IPS DF 6.9 (cell line): Measurements from ENCODE around the gene PXMP4.
"Not testable (repeated sequence)": the region's sequence is repeated elsewhere in the genome, so short reads cannot be mapped to it uniquely, and the experiment has no call there.

Source experiments
- DNase-seq: peaks from one replicate; pipeline ENCODE4 v3.0.0-alpha.2; 2013; ENCODE audit warnings: low read depth, low spot score
- H3K27ac ChIP-seq: one replicate; pipeline ENCODE4 v1.5.1; 2013; ENCODE audit warnings: low read length, control low read depth
- H3K27me3 ChIP-seq: 2 replicates; pipeline ENCODE4 v1.6.1; 2013; ENCODE audit warnings: mild to moderate bottlenecking, low read length; ENCODE audit not compliant: control insufficient read depth, insufficient read depth
- H3K36me3 ChIP-seq: 2 replicates; pipeline ENCODE4 v1.6.1; 2013; ENCODE audit warnings: low read length; ENCODE audit not compliant: control insufficient read depth, insufficient read depth
- H3K4me1 ChIP-seq: 2 replicates; pipeline ENCODE4 v1.6.1; 2013; ENCODE audit warnings: low read length; ENCODE audit not compliant: control insufficient read depth, insufficient read depth
- H3K4me3 ChIP-seq: 2 replicates; pipeline ENCODE4 v1.5.1; 2013; ENCODE audit warnings: mild to moderate bottlenecking, low read length
- H3K9me3 ChIP-seq: 2 replicates; pipeline ENCODE4 v1.6.1; 2013; ENCODE audit warnings: low read length, inconsistent platforms; ENCODE audit not compliant: control insufficient read depth, insufficient read depth
- WGBS: extraction: QIAGEN DNeasy Blood & Tissue Kit; methylation state at CpG from one replicate; pipeline ENCODE4 v1.1.7; 2013; ENCODE audit warnings: mixed read lengths, missing lambda C conversion rate; ENCODE audit not compliant: insufficient read length, insufficient coverage; 5-methylcytosine and 5-hydroxymethylcytosine counted together

The PXMP4 gene

DNA sequence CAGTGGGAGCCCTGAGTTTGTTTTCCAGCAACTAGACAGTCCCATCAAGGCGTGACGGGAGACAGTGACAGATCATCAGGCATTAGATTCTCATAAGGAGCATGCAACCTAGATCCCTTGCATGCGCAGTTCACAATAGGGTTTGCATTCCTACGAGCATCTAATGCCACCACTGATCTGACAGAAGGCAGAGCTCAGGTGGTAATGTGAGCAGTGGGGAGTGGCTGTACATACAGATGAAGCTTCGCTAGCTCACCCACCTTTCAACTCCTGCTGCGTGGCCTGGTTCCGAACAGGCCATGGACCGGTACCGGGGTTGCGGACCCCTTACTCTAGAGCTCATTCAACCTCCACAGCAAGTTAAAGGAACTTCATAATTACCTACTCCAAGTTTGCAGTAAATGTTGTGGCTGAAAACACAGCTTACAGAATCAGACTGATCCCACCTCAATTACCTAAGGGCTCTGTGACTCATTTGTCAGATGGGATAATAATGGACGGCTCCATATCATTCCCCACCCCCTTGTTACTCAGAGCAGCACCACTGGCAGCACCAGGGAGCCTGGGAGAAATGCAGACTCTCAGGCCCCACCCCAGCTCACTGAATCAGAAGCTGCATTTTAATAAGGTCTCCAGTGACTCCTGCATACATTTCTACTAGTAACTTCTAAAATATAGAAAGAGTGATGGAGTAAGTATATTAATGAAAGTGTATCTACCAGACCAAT lies 15.7 kb downstream of the PXMP4 start:
- Histone ChIP-seq H3K9me3 (no peaks in the 10 kb centered on the region), H3K4me3 (no peak overlapping the region), H3K36me3 (no peaks in the 10 kb centered on the region), H3K27ac (no peak overlapping the region), H3K4me1 (no peaks in the 10 kb centered on the region), H3K27me3 (no peaks in the 10 kb centered on the region)
- WGBS = no CpG with 5 or more reads among the region's 11 CpGs
- DNase-seq = no peak

DNA sequence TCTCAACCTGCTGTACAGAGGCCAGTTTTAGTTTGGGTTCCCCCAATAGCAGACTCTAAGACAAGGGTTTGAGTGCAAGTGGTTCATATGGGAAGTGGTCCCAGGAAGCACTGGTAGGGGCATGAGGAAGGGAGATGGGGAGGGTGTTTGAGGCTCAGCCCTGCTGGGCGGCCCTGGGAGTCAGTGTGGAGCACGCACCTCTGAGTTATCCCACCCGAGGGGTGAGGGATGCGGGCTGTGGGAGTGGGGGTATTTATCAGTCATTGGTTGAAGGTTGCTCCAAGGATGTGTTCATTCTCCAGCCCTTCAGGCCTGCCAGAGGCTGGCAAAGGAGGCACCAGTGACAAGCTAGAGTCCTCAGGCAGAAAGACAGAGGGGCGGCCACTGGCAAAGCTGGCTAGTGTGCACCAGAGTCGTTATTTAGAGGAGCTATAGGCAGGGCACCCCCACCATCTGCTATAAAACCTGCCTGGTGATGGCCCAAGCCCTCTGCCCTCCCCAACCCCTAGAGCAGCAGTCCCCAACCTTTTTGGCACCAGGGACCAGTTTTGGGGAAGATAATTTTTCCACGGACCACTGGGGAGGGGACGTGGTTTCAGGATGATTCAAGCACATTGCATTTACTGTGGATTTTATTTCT lies 16.5 kb downstream of the PXMP4 start:
- Histone ChIP-seq H3K27ac (no peak overlapping the region), H3K27me3 (no peaks in the 10 kb centered on the region), H3K4me3 (no peak overlapping the region), H3K9me3 (no peaks in the 10 kb centered on the region), H3K36me3 (no peaks in the 10 kb centered on the region), H3K4me1 (no peaks in the 10 kb centered on the region)
- DNase-seq = no peak
- WGBS = no CpG with 5 or more reads among the region's 8 CpGs

DNA sequence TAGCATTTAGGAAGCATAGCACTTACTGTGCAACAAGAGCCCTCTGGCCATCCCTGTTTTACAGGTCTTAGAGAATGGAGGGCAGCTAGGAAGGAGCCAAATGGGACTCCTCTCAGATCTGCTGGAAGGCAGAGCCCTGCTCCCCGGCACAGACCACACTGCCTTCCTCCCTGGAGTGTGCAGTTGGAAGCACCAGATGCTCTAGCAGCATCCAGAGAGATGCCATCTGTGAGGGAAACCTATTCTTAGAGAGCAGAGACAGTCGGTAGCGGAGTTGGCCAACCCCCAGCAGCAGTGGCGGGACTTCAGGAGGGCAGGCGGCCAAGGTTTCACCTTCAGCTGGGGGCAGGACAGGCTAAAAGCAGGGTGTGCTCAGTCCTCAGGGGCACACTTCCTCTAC lies 17.2 kb downstream of the PXMP4 start:
- Histone ChIP-seq H3K36me3 (no peaks in the 10 kb centered on the region), H3K9me3 (no peaks in the 10 kb centered on the region), H3K4me3 (no peak overlapping the region), H3K27me3 (no peaks in the 10 kb centered on the region), H3K27ac (no peak overlapping the region), H3K4me1 (no peaks in the 10 kb centered on the region)
- WGBS = no CpG with 5 or more reads among the region's 5 CpGs
- DNase-seq = no peak

GRCh38 chr20:33701629-33702450 lies 18.3 kb downstream of the PXMP4 start:
- no CpG with 5 or more reads among the region's 27 CpGs for WGBS
- Histone ChIP-seq H3K27ac (no peak overlapping the region), H3K36me3 (no peaks in the 10 kb centered on the region), H3K4me3 (no peak overlapping the region), H3K4me1 (no peaks in the 10 kb centered on the region), H3K9me3 (no peaks in the 10 kb centered on the region), H3K27me3 (no peaks in the 10 kb centered on the region)
- DNase-seq = no peak

DNA sequence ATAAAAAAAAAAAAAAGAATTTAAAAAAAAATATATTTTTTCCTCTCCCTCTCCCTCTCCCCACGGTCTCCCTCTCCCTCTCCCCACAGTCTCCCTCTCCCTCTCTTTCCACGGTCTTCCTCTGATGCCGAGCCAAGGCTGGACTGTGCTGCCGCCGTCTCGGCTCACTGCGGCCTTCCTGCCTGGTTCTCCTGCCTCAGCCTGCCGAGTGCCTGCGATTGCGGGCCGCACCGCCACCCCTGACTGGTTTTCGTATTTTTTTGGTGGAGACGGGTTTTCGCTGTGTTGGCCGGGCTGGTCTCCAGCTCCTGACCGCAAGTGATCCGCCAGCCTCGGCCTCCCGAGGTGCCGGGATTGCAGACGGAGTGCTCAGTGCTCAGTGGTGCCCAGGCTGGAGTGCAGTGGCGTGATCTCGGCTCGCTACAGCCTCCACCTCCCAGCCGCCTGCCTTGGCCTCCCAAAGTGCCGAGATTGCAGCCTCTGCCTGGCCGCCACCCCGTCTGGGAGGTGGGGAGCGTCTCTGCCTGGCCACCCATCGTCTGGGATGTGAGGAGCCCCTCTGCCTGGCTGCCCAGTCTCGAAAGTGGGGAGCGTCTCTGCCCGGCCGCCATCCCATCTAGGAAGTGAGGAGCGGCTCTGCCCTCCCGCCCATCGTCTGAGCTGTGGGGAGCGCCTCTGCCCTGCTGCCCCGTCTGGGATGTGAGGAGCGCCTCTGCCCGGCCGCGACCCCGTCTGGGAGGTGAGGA lies 19.2 kb downstream of the PXMP4 start:
- not testable (repeated sequence) for H3K4me1 ChIP-seq, H3K27me3 ChIP-seq, H3K4me3 ChIP-seq, DNase-seq, H3K36me3 ChIP-seq, H3K27ac ChIP-seq, H3K9me3 ChIP-seq
- no CpG with 5 or more reads among the region's 45 CpGs for WGBS

GRCh38 chr20:33698966-33699365 lies 21.1 kb downstream of the PXMP4 start:
- WGBS = no CpG with 5 or more reads among the region's 27 CpGs

GRCh38 chr20:33697129-33697528 lies 23.0 kb downstream of the PXMP4 start:
- no CpG with 5 or more reads among the region's 8 CpGs for WGBS
- DNase-seq = no peak
- H3K9me3 ChIP-seq = no peaks in the 10 kb centered on the region

More at GRCh38 chr20:33698966-33699365, 21.1 kb downstream of the PXMP4 start:
- H3K4me1 ChIP-seq, H3K27me3 ChIP-seq, H3K9me3 ChIP-seq, H3K27ac ChIP-seq, H3K36me3 ChIP-seq, DNase-seq, H3K4me3 ChIP-seq: not testable (repeated sequence)

DNA sequence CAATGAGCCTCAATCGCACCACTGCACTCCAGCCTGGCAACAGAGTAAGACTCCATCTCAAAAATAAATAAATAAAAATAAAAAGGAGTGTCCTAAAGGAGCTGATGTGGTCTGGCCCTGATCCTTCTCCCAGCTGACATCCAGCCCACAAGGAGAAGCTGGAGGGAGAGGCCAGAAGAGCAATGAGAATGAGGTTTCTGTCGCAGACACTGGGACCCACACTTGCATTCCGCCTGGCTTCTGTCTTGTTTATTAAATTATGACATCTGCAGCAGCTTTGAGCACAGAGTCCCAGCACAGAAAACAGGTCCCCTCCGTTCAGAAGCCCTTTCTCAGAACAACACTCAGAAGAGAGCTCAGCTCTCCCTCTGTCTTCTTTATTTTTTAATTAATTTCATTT lies 23.7 kb downstream of the PXMP4 start:
- DNase-seq = no peak
- H3K27me3 ChIP-seq = no peaks in the 10 kb centered on the region
- H3K9me3 ChIP-seq = no peaks in the 10 kb centered on the region
- H3K36me3 ChIP-seq = no peaks in the 10 kb centered on the region
- no peak overlapping the region for H3K4me3 ChIP-seq
- no CpG with 5 or more reads among the region's 4 CpGs for WGBS
- H3K27ac ChIP-seq = no peak overlapping the region
- H3K4me1 ChIP-seq = peaks cover 3% of the 10 kb centered on the region; the same call in 1 of the 2 replicates

More at GRCh38 chr20:33697129-33697528, 23.0 kb downstream of the PXMP4 start:
- H3K27me3 ChIP-seq = no peaks in the 10 kb centered on the region
- no peak overlapping the region for H3K4me3 ChIP-seq
- no peaks in the 10 kb centered on the region for H3K36me3 ChIP-seq
- H3K27ac ChIP-seq = no peak overlapping the region
- peaks cover 3% of the 10 kb centered on the region; the same call in 1 of the 2 replicates for H3K4me1 ChIP-seq

DNA sequence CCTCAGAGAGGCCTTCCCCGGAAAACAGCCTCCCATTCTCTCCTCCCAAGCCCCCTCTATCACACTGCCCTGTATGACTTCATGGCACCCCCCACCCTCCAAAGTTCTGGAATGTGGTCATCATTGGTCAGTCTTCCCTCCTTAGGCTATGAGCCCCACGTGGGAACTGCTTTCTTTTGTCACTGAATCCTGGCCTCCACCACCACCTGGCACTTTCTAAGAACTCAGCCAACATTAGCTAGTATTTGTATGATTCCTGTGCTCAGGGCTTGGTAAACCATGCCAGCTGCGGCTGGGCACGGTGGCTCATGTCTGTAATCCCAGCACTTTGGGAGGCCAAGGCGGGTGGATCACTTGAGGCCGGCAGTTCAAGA lies 25.5 kb downstream of the PXMP4 start:
- H3K4me1 ChIP-seq = peaks cover 3% of the 10 kb centered on the region; the same call in 1 of the 2 replicates
- H3K4me3 ChIP-seq = no peak overlapping the region
- no CpG with 5 or more reads among the region's 6 CpGs for WGBS
- no peak for DNase-seq
- no peaks in the 10 kb centered on the region for H3K9me3 ChIP-seq
- no peaks in the 10 kb centered on the region for H3K27me3 ChIP-seq
- H3K36me3 ChIP-seq = no peaks in the 10 kb centered on the region
- no peak overlapping the region for H3K27ac ChIP-seq
